ENCODE results near the gene CIITA. TPM values are rescaled to one million over a fixed set of nuclear protein-coding genes. Genes with fewer than 3 reads are reported as not detected.

CIITA gene
- total RNA-seq, 4 donors from 2014 or later, result 1.2 to 26.9 (median 13.9) TPM

- in situ Hi-C loops (cut with MboI; ENCODE audit: low pct_ligation_motif_present in 1 of 4, low pct_unique_long_range_greater_than_20kb in 1 of 4, low sequenced_read_pairs in 3 of 4), result loop anchor here in 2 of 4 donors (10.0 kb wide), 1 partner anchor 185 kb away; the partner anchor contains the start of gene NUBP1 (in 2 of the 2)
- DNase-seq, result no peak
- Histone ChIP-seq H3K36me3 (peaks cover 0 to 23% (median 0%) of the 10 kb centered on the region in 4 donors), H3K27ac (no peak overlapping the region), H3K9me3 (no peaks in the 10 kb centered on the region), H3K27me3 (no peaks in the 10 kb centered on the region), H3K4me1 (peaks cover 1 to 13% (median 10%) of the 10 kb centered on the region in 4 donors), H3K4me3 (no peak overlapping the region)
- intact Hi-C loops (cut with DNase I; ENCODE audit: low total_unique reads), result loop anchor here (10.0 kb wide), 1 partner anchor 105 kb away; no protein-coding TSS in a partner anchor
- TF ChIP-seq EP300 (IDR thresholded peaks at IDR 0.05; ENCODE audit: low read depth), result no peak
- no peak for TF ChIP-seq CTCF (IDR thresholded peaks at IDR 0.05)
- TF ChIP-seq POLR2A (IDR thresholded peaks at IDR 0.05), result no peak
- 40 to 73% methylated on average over 1 to 15 of the region's 15 CpGs for WGBS, 2 donors (ENCODE audit: low coverage in 1 of 2)
Observed at GRCh38 chr16:10929853-10930754, 53.1 kb downstream of the CIITA start.

GRCh38 chr16:10930755-10931093, 53.7 kb downstream of the CIITA start:
- no peak for TF ChIP-seq POLR2A (IDR thresholded peaks at IDR 0.05)
- TF ChIP-seq POLR2AphosphoS5 (IDR thresholded peaks at IDR 0.05), result no peak
- H3K4me3 ChIP-seq, result no peak overlapping the region
- no peak overlapping the region for H3K27ac ChIP-seq
- H3K4me1 ChIP-seq, result peaks cover 7 to 17% (median 16%) of the 10 kb centered on the region in 4 donors
- H3K9me3 ChIP-seq, result no peaks in the 10 kb centered on the region
- DNase-seq, result no peak
- intact Hi-C loops (cut with DNase I; ENCODE audit: low total_unique reads) (no loop called here), in situ Hi-C loops (cut with MboI; ENCODE audit: low pct_ligation_motif_present in 1 of 4, low pct_unique_long_range_greater_than_20kb in 1 of 4, low sequenced_read_pairs in 3 of 4) (loop anchor here in 1 of 4 donors (10.0 kb wide), 1 partner anchor 186 kb away; the partner anchor contains the start of gene NUBP1)
- WGBS, 2 donors (ENCODE audit: low coverage in 1 of 2), result 66% methylated on average over 2 of the region's 2 CpGs; no CpG with 5 or more reads in 1 of the 2 donors
- H3K27me3 ChIP-seq, result no peaks in the 10 kb centered on the region
- H3K36me3 ChIP-seq, result peaks cover 0 to 17% (median 0%) of the 10 kb centered on the region in 4 donors

GRCh38 chr16:10931134-10931533, 54.1 kb downstream of the CIITA start:
- H3K27ac ChIP-seq, result no peak overlapping the region
- H3K36me3 ChIP-seq, result peaks cover 0 to 16% (median 0%) of the 10 kb centered on the region in 4 donors
- in situ Hi-C loops (cut with MboI; ENCODE audit: low pct_ligation_motif_present in 1 of 4, low pct_unique_long_range_greater_than_20kb in 1 of 4, low sequenced_read_pairs in 3 of 4) (loop anchor here in 1 of 4 donors (10.0 kb wide), 1 partner anchor 186 kb away; the partner anchor contains the start of gene NUBP1), intact Hi-C loops (cut with DNase I; ENCODE audit: low total_unique reads) (no loop called here)
- no peaks in the 10 kb centered on the region for H3K9me3 ChIP-seq
- no peaks in the 10 kb centered on the region for H3K27me3 ChIP-seq
- H3K4me3 ChIP-seq, result no peak overlapping the region
- 80% methylated on average over 7 of the region's 7 CpGs; no CpG with 5 or more reads in 1 of the 2 donors for WGBS, 2 donors (ENCODE audit: low coverage in 1 of 2)
- no peak for TF ChIP-seq POLR2A (IDR thresholded peaks at IDR 0.05)
- no peak for TF ChIP-seq CTCF (IDR thresholded peaks at IDR 0.05)
- TF ChIP-seq POLR2AphosphoS5 (IDR thresholded peaks at IDR 0.05), result no peak
- no peak for TF ChIP-seq EP300 (IDR thresholded peaks at IDR 0.05; ENCODE audit: low read depth)
- DNase-seq, result no peak
- peaks cover 7 to 21% (median 19%) of the 10 kb centered on the region in 4 donors for H3K4me1 ChIP-seq

- WGBS, 2 donors (ENCODE audit: low coverage in 1 of 2), result 90 to 93% methylated on average over 10 to 11 of the region's 11 CpGs
- Histone ChIP-seq H3K4me1 (peaks cover 13 to 30% (median 25%) of the 10 kb centered on the region in 4 donors), H3K36me3 (peaks cover 0 to 16% (median 0%) of the 10 kb centered on the region in 4 donors), H3K4me3 (no peak overlapping the region), H3K9me3 (no peaks in the 10 kb centered on the region), H3K27me3 (no peaks in the 10 kb centered on the region), H3K27ac (no peak overlapping the region)
- DNase-seq, result no peak
- TF ChIP-seq CTCF (IDR thresholded peaks at IDR 0.05), result no peak
- no peak for TF ChIP-seq EP300 (IDR thresholded peaks at IDR 0.05; ENCODE audit: low read depth)
- TF ChIP-seq POLR2A (IDR thresholded peaks at IDR 0.05), result no peak
- no peak for TF ChIP-seq POLR2AphosphoS5 (IDR thresholded peaks at IDR 0.05)
- in situ Hi-C loops (cut with MboI; ENCODE audit: low pct_ligation_motif_present in 1 of 4, low pct_unique_long_range_greater_than_20kb in 1 of 4, low sequenced_read_pairs in 3 of 4) (loop anchor here in 1 of 4 donors (10.0 kb wide), 1 partner anchor 187 kb away; the partner anchor contains the start of gene NUBP1), intact Hi-C loops (cut with DNase I; ENCODE audit: low total_unique reads) (loop anchor here (1.0 kb wide), 1 partner anchor 25 kb away; no protein-coding TSS in a partner anchor)
Observed at GRCh38 chr16:10931977-10932632, 55.1 kb downstream of the CIITA start.

Data from transverse colon (tissue), 4 donors.